Left forelimb (tissue), 1 donor: ENCODE data around the gene MOB3C.
A peak's percentile ranks its signal among the peaks of the same experiment; 100 is the strongest.

Experiments
- DNase-seq: peaks from one replicate; pipeline ENCODE4 v3.0.0-alpha.2; 2018; ENCODE audit warnings: low spot score

MOB3C gene

DNA sequence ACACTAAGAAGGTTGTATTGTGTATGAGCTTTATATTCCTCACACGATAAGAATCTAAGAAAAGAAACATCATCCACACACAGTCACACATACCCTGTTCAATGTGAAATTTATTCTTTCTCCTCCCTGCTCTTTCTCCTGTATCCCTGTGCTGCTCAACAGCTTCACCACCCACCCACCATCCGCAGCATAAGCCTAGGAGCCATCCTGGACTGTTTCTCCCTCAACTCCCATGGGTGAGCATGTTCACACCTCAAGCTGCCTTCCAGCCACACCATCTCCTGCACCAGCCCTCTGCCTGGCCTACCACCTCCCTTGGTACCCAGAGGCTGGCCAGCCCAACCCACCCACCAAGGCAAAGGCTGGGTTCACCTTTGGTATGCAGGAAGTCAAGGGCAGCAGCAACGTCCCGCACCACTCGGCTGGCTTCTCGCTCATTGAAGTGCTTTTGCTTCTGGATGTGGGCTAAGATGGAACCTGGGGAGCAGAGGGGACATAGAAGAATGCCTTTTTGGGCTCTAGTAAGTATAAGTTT is 44.9 kb downstream of the MOB3C start:
- DNase-seq: no peak

DNA sequence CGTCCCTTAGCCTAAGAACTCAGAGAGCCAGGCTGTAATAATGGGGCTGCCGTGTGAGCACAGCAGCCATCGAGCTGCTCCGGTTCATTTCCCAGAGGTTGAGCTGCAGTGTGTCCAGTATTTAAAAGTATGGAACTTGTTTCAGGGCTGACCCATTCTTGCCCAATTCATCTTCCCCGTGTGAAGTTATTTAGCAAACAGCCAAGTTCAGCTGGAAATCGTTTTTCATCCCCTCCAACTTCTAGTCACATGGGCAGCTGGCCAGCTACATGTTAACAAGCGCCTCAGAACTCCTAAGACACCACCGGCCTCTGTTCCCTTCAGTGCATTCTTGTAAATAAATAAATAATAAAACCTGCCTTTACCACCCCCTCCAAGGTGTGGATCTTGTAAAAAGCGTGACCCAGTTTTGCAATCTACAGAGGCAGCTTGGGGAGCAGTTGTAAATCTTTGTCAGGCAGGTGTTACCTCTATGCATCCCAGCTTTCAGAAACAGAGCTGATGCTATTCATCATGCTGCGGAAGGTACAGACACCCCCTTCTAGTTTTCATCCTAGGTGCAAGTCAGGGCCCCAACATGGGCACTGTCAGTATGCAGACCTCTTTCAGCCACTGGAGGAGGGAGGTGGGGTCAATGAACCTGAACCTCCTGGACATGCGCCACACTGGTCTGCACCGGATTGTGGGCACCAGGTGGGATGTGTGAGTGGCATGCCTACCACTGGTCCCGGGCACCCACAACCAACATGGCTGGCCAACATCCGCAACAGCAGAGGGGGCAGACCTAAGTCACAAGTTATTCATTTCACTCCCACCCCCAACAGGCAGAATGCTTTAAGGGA is 46.5 kb downstream of the MOB3C start:
- DNase-seq: no peak

DNA sequence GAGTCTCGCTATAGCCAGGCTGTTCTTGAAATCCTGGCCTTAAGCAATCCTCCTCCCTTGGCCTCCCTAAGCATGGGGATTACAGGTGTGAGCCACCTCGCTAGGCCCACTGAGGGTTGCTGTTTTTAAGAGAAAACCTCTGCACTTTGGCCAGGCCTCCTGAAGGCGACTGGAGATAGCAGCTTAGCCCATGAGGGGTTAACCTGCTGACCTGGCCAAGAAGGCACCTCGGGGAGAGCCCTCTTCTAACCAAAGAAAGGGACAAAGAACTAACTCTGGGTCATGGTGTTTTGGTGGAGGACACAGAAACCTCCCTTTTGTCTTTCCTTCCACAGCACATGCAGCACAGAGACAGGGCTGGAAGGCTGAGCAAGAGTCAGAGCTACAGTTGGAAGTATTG is 47.5 kb downstream of the MOB3C start:
- peak; percentile 23 for DNase-seq

DNA sequence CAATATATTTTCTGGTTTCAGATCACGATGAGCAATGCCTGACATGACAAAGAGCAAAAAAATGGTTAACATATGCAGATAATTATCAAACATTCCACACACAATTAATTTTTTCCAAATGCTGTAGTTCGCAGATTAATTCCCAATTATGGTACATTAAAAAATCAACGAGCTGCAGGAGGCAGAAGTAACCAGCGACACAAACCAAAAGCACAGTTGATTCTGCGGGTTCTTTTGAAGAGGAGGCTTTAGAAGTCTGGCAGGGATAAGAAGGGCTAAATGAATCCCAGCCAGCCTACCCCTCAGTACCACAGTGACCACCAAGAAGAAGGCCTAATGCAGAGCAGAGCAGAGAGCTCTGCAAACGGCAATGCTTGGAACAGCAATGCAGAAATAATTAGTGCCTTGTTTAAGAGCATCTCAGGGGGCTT is 48.1 kb downstream of the MOB3C start:
- no peak for DNase-seq

DNA sequence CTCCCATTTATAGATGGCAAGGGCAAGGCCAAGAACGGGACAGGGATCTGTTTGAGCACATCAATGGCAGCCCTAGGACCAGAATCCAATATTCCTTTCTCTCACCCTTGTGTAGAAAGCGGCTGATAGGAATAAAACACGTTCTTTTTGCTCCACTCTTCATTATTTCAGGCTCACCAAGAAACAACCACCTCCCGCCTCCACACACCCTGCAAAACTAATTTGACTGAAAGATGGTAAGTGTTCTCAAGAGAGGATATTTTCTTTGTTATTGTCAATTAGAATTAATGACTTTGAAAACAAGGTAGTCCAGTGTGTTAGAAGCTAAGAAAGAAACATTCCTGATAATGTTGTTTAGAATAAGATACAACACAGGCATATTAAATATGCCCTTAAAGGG is 53.3 kb downstream of the MOB3C start:
- DNase-seq: no peak

DNA sequence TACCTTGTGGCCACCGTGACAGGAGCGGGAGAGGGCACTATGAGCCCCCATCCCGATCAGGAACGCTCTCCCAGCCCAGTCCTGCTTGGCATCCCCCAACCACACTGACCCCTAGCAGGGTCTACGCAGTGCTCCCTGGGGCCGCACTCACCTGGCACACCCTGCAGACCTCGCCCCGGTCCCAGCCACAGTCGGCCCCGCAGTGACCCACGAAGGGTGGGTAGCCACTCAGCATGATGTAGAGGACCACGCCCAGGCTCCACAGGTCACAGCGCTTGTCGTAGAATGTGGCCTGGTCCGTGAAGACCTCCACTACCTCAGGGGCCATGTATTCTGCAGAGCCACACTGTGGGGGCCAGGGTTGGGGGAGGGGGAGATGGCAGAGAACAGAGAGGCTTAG is 54.1 kb downstream of the MOB3C start:
- no peak for DNase-seq

DNA sequence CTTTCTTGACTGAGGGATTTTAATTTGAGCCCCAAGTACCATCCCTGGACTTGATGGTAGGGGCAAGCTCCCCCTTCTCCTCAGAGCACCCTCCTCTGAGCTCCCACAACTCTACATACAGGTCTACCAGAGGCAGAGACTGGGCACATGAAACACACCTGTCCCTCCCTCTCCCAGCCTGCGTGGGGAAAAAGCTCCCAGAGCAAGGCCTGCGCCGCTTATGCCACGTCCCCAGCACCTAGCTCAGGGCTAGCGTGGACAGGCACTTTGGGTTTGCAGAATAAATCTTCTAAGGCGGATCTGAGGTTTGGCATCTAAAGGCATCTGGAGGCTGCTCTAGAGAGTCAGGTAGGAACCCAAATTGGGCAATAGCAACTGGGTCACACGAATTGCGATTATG is 57.6 kb downstream of the MOB3C start:
- no peak for DNase-seq

DNA sequence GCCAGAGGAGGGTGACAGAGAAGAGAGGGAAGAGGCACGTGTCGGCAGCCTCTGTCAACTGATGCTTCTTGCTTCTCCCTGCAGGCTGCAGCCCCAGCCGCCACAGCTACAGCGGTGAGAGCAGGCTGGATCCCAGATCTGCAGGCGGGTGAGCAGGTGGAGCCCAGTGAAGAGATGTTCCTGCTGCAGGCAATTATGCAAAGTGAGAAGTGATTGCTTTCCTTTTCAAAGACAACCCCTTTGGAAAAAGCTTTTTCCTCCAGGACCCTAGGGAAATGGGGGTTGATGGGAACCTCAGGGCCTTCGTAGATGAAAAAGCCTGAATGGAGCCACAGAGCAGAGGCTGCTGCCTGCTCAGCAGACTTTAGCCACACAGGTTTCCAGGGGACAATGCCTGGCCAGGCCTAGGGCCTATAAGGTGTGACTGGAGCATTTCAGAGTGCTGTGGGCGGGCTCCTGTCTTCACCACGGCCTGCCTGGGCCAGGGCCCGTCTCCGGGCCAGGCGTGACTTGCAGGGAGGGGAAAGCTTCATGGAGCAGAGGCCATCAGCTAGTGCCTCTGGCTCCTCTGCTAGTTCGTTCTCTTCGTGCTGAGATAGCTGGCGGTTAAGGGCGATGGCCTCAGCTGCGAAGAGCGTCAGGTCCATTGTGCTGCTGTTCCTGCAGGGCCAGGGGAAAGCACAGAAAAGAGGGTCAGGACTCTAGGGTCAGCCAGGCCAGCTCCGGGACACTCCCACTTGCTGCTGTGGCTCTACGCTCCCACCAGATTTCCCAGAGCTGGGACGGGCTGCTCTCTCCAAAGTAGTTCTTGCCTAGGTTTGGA is 58.3 kb downstream of the MOB3C start:
- DNase-seq: no peak
